MM.1S (cell line): ENCODE results near the gene ARHGAP26.

Experiments used
- EZH2 ChIP-seq: fragments of 300-600 bp; sonication (generic); optimal IDR thresholded peaks from 2 replicates; pipeline ENCODE3; 2017; ENCODE audit warnings: low read depth, mild to moderate bottlenecking, antibody characterized with exemption, low read length, mixed read lengths
- EZH2phosphoT487 ChIP-seq: fragments of 300-600 bp; sonication (generic); IDR thresholded peaks from 2 replicates; pipeline ENCODE4 v1.6.1; 2018; ENCODE audit warnings: antibody characterized with exemption, low read length
- TF ChIP-seq, protein P1 (sequence below): fragments of 300-600 bp; sonication (generic); IDR thresholded peaks from 2 replicates; pipeline ENCODE4 v1.5.1; 2016; ENCODE audit warnings: antibody characterized with exemption, low read length, mixed read lengths

DNA sequence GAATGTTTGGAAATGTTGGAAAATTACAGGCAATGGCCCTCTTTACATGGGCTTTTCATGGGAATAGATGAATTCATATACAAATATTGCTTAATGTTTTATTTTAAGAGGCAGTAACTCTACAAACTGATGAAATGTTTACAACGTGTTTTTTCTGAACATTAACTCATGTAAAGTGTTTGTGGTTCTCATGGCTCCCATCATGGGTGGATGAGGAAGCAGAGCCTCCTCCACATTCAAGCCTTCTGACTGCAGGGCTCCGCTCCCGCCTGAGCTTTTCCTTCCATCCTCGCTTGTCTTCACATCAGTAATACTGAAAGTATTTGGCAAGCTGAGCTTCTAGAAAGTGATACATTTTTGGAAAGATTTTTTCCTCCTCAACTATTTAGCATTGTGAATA lies 204.2 kb downstream of the ARHGAP26 start:
- TF ChIP-seq, protein P1, sequence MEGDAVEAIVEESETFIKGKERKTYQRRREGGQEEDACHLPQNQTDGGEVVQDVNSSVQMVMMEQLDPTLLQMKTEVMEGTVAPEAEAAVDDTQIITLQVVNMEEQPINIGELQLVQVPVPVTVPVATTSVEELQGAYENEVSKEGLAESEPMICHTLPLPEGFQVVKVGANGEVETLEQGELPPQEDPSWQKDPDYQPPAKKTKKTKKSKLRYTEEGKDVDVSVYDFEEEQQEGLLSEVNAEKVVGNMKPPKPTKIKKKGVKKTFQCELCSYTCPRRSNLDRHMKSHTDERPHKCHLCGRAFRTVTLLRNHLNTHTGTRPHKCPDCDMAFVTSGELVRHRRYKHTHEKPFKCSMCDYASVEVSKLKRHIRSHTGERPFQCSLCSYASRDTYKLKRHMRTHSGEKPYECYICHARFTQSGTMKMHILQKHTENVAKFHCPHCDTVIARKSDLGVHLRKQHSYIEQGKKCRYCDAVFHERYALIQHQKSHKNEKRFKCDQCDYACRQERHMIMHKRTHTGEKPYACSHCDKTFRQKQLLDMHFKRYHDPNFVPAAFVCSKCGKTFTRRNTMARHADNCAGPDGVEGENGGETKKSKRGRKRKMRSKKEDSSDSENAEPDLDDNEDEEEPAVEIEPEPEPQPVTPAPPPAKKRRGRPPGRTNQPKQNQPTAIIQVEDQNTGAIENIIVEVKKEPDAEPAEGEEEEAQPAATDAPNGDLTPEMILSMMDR = no peak
- no peak for TF ChIP-seq EZH2phosphoT487
- TF ChIP-seq EZH2 = no peak
